H1 (cell line): ENCODE measurements around the gene TLNRD1.

ENCODE experiments used
- GABPA ChIP-seq: IDR thresholded peaks from 2 replicates; pipeline ENCODE4 v1.6.1; 2011; ENCODE audit warnings: mild to moderate bottlenecking, low read length, moderate library complexity, borderline replicate concordance; ENCODE audit not compliant: insufficient read depth
- HDAC6 ChIP-seq: IDR thresholded peaks from one replicate; pipeline ENCODE4 v1.7.1; 2012; ENCODE audit warnings: low read depth, mild to moderate bottlenecking, inconsistent platforms, low read length, moderate library complexity
- KDM1A ChIP-seq: fragments of 200-600, 300-600 bp; sonication (generic); IDR thresholded peaks from 2 replicates; pipeline ENCODE4 v1.7.1; 2016; ENCODE audit warnings: mild to moderate bottlenecking, low read length, borderline replicate concordance
- POLR2A ChIP-seq, 2 experiments: IDR thresholded peaks; 1 replicate in 1 of 2; 2 replicates in 1 of 2; pipeline ENCODE4 v1.6.1; 2011; ENCODE audit warnings: low read depth in 2 of 2, low read length in 2 of 2, mild to moderate bottlenecking in 2 of 2; ENCODE audit errors: control extremely low read depth in 1 of 2
- RAD21 ChIP-seq, 2 experiments: IDR thresholded peaks in 1 of 2; conservative IDR thresholded peaks in 1 of 2; 2 replicates each; pipeline ENCODE4 v1.6.1; 2011; ENCODE audit warnings: low read depth in 2 of 2, low read length in 2 of 2, improper control_type of control experiment in 1 of 2, inconsistent platforms in 1 of 2, mild to moderate bottlenecking in 1 of 2, moderate library complexity in 1 of 2
- RXRA ChIP-seq: IDR thresholded peaks from 2 replicates; pipeline ENCODE4 v1.6.1; 2011; ENCODE audit warnings: low read depth, mild to moderate bottlenecking, low read length, moderate library complexity; ENCODE audit not compliant: insufficient read depth
- TAF1 ChIP-seq: IDR thresholded peaks from 2 replicates; pipeline ENCODE4 v1.6.1; 2011; ENCODE audit warnings: mild to moderate bottlenecking, low read depth, low read length
- TF ChIP-seq, protein P1 (sequence below): IDR thresholded peaks from 2 replicates; pipeline ENCODE4 v1.6.1; 2011; ENCODE audit warnings: low read length, improper control_type of control experiment
- TF ChIP-seq, protein P2 (sequence below), 3 experiments: IDR thresholded peaks; 1 replicate in 2 of 3; 2 replicates in 1 of 3; pipeline versions ENCODE4 v1.5.1 to v1.6.1; 2011; ENCODE audit warnings: low read length in 3 of 3, mild to moderate bottlenecking in 3 of 3, inconsistent platforms in 2 of 3, low read depth in 1 of 3, moderate library complexity in 1 of 3; ENCODE audit not compliant: insufficient read depth in 1 of 3; ENCODE audit errors: control extremely low read depth in 1 of 3
- TF ChIP-seq, protein P3 (sequence below): IDR thresholded peaks from 2 replicates; pipeline ENCODE4 v1.6.1; 2012; ENCODE audit warnings: inconsistent platforms

DNA sequence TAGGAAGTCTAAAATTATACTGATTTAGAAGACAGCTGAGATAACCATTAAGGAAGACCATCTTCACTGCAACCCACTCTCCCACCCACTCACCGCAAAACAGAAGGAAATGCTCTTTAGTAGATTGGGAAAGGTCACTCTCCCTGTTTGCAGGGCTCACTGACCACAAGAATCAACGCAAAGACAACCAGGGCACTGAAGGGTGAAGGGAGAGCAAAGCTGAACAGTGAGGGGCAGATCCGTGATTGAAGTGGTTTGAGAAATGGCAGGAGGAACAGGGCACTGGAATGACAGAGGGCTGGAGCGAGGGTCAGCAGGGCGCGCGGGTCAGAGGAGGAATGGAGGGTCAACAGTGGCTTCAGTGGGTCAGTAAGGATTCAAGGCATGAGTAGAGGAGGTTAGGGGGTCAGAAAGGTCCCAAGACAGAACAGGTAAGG, 11.6 kb upstream of the TLNRD1 start:
- no peak for TF ChIP-seq GABPA
- no peak for TF ChIP-seq TAF1
- no peak for TF ChIP-seq RXRA
- TF ChIP-seq, protein P1, sequence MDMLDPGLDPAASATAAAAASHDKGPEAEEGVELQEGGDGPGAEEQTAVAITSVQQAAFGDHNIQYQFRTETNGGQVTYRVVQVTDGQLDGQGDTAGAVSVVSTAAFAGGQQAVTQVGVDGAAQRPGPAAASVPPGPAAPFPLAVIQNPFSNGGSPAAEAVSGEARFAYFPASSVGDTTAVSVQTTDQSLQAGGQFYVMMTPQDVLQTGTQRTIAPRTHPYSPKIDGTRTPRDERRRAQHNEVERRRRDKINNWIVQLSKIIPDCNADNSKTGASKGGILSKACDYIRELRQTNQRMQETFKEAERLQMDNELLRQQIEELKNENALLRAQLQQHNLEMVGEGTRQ: no peak
- no peak for TF ChIP-seq KDM1A
- TF ChIP-seq POLR2A (IDR thresholded peaks at IDR 0.05; ENCODE audit: control extremely low read depth in 1 of 2, low read depth in 2 of 2, low read length in 2 of 2): no peak
- TF ChIP-seq, protein P2, sequence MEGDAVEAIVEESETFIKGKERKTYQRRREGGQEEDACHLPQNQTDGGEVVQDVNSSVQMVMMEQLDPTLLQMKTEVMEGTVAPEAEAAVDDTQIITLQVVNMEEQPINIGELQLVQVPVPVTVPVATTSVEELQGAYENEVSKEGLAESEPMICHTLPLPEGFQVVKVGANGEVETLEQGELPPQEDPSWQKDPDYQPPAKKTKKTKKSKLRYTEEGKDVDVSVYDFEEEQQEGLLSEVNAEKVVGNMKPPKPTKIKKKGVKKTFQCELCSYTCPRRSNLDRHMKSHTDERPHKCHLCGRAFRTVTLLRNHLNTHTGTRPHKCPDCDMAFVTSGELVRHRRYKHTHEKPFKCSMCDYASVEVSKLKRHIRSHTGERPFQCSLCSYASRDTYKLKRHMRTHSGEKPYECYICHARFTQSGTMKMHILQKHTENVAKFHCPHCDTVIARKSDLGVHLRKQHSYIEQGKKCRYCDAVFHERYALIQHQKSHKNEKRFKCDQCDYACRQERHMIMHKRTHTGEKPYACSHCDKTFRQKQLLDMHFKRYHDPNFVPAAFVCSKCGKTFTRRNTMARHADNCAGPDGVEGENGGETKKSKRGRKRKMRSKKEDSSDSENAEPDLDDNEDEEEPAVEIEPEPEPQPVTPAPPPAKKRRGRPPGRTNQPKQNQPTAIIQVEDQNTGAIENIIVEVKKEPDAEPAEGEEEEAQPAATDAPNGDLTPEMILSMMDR (IDR thresholded peaks at IDR 0.05; ENCODE audit: control extremely low read depth in 1 of 3, insufficient read depth in 1 of 3, low read depth in 1 of 3, low read length in 3 of 3): no peak
- TF ChIP-seq RAD21 (IDR thresholded peaks at IDR 0.05 in 1 of 2, conservative IDR thresholded peaks at IDR 0.05 in 1 of 2; ENCODE audit: low read depth in 2 of 2, low read length in 2 of 2): no peak
- TF ChIP-seq HDAC6: no peak
- TF ChIP-seq, protein P3, sequence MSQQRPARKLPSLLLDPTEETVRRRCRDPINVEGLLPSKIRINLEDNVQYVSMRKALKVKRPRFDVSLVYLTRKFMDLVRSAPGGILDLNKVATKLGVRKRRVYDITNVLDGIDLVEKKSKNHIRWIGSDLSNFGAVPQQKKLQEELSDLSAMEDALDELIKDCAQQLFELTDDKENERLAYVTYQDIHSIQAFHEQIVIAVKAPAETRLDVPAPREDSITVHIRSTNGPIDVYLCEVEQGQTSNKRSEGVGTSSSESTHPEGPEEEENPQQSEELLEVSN: no peak
